Measurements from ENCODE around the gene MPZL1. TPM values are rescaled to one million over a fixed set of nuclear protein-coding genes. Genes with fewer than 3 reads are reported as not detected.
A peak's percentile ranks its signal among the peaks of the same experiment; 100 is the strongest.

Gene MPZL1
- total and polyA plus RNA-seq, 3 experiments from 2014 or later = 8.2 to 17.9 (median 15.6) TPM

DNA sequence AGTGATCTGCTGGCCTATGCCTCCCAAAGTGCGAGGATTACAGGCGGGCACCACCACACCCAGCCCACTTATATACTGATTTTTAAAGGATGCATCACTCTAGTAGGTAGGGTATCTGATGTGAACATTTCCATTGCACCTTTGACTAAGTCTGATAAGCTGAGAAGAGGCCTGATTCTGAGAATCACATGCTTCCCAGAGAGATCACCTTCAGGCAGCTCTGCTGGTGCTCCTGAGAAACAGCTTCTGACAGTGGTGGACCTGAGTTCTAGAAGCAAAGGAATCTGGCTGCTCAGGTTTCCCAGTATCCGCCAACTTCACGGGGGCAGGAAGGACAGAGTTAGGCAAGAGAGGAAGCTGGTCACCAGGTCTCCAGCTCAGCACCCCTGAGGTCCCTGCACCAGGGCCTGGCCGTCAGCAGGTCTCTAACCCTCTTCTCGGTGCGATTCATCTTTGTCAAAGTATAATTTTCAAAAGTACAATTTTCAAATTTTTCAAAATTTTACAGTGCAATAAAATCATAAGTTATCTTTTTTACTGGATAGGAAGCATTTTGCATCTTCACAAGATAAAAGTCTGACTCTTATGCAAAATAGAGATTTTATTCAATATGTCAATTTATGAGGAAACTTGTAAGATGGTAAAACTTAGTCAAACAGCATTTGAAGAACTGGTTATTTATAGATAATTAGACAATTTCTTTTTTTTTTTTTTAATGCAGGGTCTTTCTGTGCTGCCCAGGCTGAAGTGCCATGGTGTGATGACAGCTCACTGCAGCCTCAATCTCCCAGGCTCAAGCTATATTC is 25.8 kb upstream of the MPZL1 start:
- Mint-ChIP-seq H3K4me3 (no peak overlapping the region), H3K27me3 (no peaks in the 10 kb centered on the region)

DNA sequence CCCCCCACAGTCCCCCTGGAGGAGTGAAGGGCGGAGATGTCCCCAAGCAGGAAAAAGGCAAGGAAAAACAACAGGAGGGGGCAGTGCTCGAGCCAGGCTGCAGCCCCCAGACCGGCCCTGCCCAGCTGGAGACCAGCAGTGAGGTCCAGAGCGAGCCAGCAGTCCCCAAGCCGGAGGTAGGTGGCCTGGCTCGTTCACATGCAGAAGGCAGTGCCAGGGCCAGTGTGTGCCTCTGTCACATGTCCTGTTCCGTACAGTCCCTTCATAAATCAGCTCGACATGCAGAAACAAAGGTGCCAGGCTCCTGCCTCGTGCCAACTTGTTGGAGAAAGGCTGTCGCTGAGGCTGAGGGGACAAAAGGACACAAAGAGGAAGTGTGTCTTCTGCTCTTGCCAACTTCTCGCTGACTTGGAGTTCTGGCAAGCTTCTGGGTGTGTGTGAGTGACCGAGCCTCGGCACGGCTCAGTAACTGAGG is 24.1 kb upstream of the MPZL1 start:
- Mint-ChIP-seq H3K9me3 (no peaks in the 10 kb centered on the region), H3K27ac (peak overlapping the region in 2 of 8 donors; percentile 54 to 64), H3K27me3 (no peaks in the 10 kb centered on the region), H3K36me3 (peaks cover 12 to 93% (median 37%) of the 10 kb centered on the region in 3 donors), H3K4me3 (no peak overlapping the region), H3K4me1 (peaks cover 8 to 21% (median 9%) of the 10 kb centered on the region in 3 donors)
- no peak for DNase-seq
- POLR2A ChIA-PET = no interaction called here
- Histone ChIP-seq H3K27me3 (ENCODE audit: insufficient read depth, low read length, poor library complexity, severe bottlenecking) (no peaks in the 10 kb centered on the region), H3K36me3 (ENCODE audit: insufficient read depth, low read length) (peaks cover 77% of the 10 kb centered on the region), H3K27ac (ENCODE audit: low read depth, low read length) (no peak overlapping the region), H3K4me1 (ENCODE audit: insufficient read depth, low read length) (no peaks in the 10 kb centered on the region), H3K4me3 (ENCODE audit: low read length) (no peak overlapping the region), H3K9me3 (ENCODE audit: low read length) (no peaks in the 10 kb centered on the region)
- CTCF ChIA-PET = interaction anchor here (1.8 to 3.6 kb wide), 3 partner anchors 10 to 97 kb away, joined by 5 to 11 read pairs (median 10); no protein-coding TSS in a partner anchor

More for the DNA sequence above, 25.8 kb upstream of the MPZL1 start:
- no peak for DNase-seq
- H3K9me3 ChIP-seq (ENCODE audit: low read length) = no peaks in the 10 kb centered on the region
- H3K4me3 ChIP-seq (ENCODE audit: low read length) = no peak overlapping the region
- CTCF ChIA-PET = interaction anchor here (1.0 to 1.3 kb wide), 2 partner anchors 9 to 386 kb away, joined by 3 read pairs; no protein-coding TSS in a partner anchor
- POLR2A ChIA-PET = no interaction called here
- H3K4me1 ChIP-seq (ENCODE audit: insufficient read depth, low read length) = no peaks in the 10 kb centered on the region
- H3K27ac ChIP-seq (ENCODE audit: low read depth, low read length) = no peak overlapping the region
- no peaks in the 10 kb centered on the region for H3K27me3 ChIP-seq (ENCODE audit: insufficient read depth, low read length, poor library complexity, severe bottlenecking)
- Mint-ChIP-seq H3K4me1 (peaks cover 9 to 17% (median 11%) of the 10 kb centered on the region in 3 donors), H3K9me3 (no peaks in the 10 kb centered on the region), H3K36me3 (peaks cover 12 to 96% (median 44%) of the 10 kb centered on the region in 3 donors), H3K27ac (peak overlapping the region in 3 of 8 donors; percentile 26 to 83 (median 58))
- H3K36me3 ChIP-seq (ENCODE audit: insufficient read depth, low read length) = peaks cover 86% of the 10 kb centered on the region

DNA sequence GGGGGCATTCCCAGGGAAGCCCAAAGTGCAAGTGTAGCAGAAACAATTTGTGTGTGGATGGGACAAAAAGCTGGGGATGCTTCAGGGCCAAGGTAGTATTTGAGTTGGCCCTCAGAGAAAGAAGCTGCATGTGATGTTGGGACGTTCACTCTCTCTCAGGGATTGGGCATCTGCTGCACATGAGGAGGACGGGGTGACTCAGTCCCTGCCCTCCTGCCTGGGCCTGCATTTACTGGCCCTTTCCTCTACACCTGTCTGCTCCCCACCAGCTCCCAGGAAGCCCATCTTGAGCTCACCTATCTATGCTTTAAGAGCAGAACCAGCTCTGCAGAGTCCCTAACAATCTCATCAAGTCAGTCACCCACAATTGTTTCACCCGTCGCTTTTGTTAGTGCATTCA is 23.5 kb upstream of the MPZL1 start:
- no peaks in the 10 kb centered on the region for H3K9me3 Mint-ChIP-seq
- H3K27ac ChIP-seq (ENCODE audit: low read depth, low read length) = no peak overlapping the region
- peaks cover 18 to 93% (median 40%) of the 10 kb centered on the region in 3 donors for H3K36me3 Mint-ChIP-seq
- no peaks in the 10 kb centered on the region for H3K27me3 Mint-ChIP-seq
- peak overlapping the region in 2 of 8 donors; percentile 56 to 60 for H3K27ac Mint-ChIP-seq
- H3K9me3 ChIP-seq (ENCODE audit: low read length) = no peaks in the 10 kb centered on the region
- CTCF ChIA-PET = interaction anchor here (1.8 to 3.6 kb wide), 3 partner anchors 10 to 98 kb away, joined by 5 to 11 read pairs (median 10); no protein-coding TSS in a partner anchor
- H3K4me3 ChIP-seq (ENCODE audit: low read length) = no peak overlapping the region
- no peaks in the 10 kb centered on the region for H3K4me1 ChIP-seq (ENCODE audit: insufficient read depth, low read length)
- POLR2A ChIA-PET = no interaction called here
- peaks cover 13 to 27% (median 15%) of the 10 kb centered on the region in 3 donors for H3K4me1 Mint-ChIP-seq
- peak overlapping the region in 1 of 7 donors; percentile 36 for H3K4me3 Mint-ChIP-seq
- DNase-seq = no peak
- H3K27me3 ChIP-seq (ENCODE audit: insufficient read depth, low read length, poor library complexity, severe bottlenecking) = no peaks in the 10 kb centered on the region
- peaks cover 76% of the 10 kb centered on the region for H3K36me3 ChIP-seq (ENCODE audit: insufficient read depth, low read length)

DNA sequence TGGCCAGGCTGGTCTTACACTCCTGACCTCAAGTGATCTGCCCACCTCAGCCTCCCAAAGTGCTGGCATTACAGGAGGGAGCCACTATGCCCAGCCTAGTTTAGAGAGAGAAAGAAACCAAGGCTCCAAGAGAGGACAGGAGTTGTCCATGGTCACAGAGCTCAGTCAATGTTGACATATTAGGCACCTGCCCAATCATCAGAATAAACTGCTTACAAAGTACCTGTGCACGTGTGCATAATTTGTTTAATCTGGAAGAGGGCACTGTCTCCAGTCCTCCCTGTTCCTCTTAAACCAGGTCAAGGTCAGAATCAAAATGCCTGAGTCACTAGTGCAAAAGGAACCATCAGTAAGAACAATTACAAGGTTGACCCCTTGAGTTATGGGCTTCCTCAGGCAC is 20.3 kb upstream of the MPZL1 start:
- no peaks in the 10 kb centered on the region for H3K4me1 ChIP-seq (ENCODE audit: insufficient read depth, low read length)
- Mint-ChIP-seq H3K9me3 (no peaks in the 10 kb centered on the region), H3K4me3 (no peak overlapping the region), H3K27me3 (no peaks in the 10 kb centered on the region), H3K27ac (peak overlapping the region in 5 of 8 donors; percentile 47 to 67 (median 52)), H3K4me1 (peaks cover 19 to 36% (median 28%) of the 10 kb centered on the region in 3 donors), H3K36me3 (peaks cover 23 to 94% (median 33%) of the 10 kb centered on the region in 3 donors)
- H3K27ac ChIP-seq (ENCODE audit: low read depth, low read length) = no peak overlapping the region
- no peaks in the 10 kb centered on the region for H3K27me3 ChIP-seq (ENCODE audit: insufficient read depth, low read length, poor library complexity, severe bottlenecking)
- no peaks in the 10 kb centered on the region for H3K9me3 ChIP-seq (ENCODE audit: low read length)
- DNase-seq = no peak
- ChIA-PET CTCF (interaction anchor here (1.0 to 3.6 kb wide), 4 partner anchors 14 to 101 kb away, joined by 3 to 10 read pairs (median 4); no protein-coding TSS in a partner anchor), POLR2A (no interaction called here)
- H3K36me3 ChIP-seq (ENCODE audit: insufficient read depth, low read length) = peaks cover 67% of the 10 kb centered on the region
- no peak overlapping the region for H3K4me3 ChIP-seq (ENCODE audit: low read length)

DNA sequence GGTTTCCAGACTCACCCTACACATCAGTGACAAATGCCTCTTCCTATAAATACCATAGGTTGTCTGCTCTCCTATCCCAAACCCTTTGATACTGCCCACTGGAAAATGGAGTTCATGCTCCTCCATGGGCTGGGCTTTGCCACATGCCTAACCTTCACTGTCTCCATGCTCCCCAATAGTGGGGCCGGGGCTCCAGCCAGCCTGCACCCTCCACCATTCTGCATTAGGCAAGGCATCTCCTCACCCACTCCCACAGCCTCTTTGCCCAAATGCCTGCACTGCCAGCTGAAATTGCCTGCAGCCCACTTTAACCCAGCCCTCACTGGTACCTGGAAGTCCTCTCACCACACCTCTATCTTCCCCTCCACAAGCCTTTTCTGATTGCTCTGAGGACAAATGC is 18.2 kb upstream of the MPZL1 start:
- peaks cover 18 to 84% (median 25%) of the 10 kb centered on the region in 3 donors for H3K36me3 Mint-ChIP-seq
- H3K4me1 Mint-ChIP-seq = peaks cover 22 to 40% (median 30%) of the 10 kb centered on the region in 3 donors
- H3K36me3 ChIP-seq (ENCODE audit: insufficient read depth, low read length) = peaks cover 46% of the 10 kb centered on the region

DNA sequence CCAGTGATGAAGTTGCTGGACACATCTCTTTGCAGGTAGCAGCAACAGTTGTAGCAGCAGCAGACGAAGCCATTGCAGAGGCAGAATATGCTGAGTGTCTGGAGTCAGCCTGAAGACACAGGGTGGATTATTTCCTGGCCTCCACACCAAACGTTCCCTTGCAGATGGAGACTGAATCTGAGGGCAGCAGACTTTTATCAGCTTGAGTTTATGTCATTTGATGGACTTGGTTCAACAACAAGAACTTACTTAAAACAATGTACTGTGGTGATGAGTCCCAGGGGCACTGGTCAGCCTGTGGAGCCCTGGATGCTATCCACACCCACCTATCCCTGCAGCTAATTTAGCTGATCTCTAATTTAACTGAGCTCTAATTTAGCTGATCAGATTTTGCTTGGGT is 17.1 kb upstream of the MPZL1 start:
- Histone ChIP-seq H3K9me3 (ENCODE audit: low read length) (no peaks in the 10 kb centered on the region), H3K4me1 (ENCODE audit: insufficient read depth, low read length) (no peaks in the 10 kb centered on the region), H3K36me3 (ENCODE audit: insufficient read depth, low read length) (peaks cover 38% of the 10 kb centered on the region), H3K4me3 (ENCODE audit: low read length) (no peak overlapping the region), H3K27me3 (ENCODE audit: insufficient read depth, low read length, poor library complexity, severe bottlenecking) (no peaks in the 10 kb centered on the region), H3K27ac (ENCODE audit: low read depth, low read length) (no peak overlapping the region)
- ChIA-PET POLR2A (interaction anchor here (2.7 kb wide), 1 partner anchor 10 kb away, joined by 10 read pairs; no protein-coding TSS in a partner anchor), CTCF (interaction anchor here (0.9 to 3.0 kb wide), 3 partner anchors 11 to 105 kb away, joined by 3 to 14 read pairs (median 6); no protein-coding TSS in a partner anchor)
- DNase-seq = no peak
- H3K4me3 Mint-ChIP-seq = no peak overlapping the region
- H3K27ac Mint-ChIP-seq = peak overlapping the region in 4 of 8 donors; percentile 9 to 77 (median 40)
- peaks cover 11 to 75% (median 20%) of the 10 kb centered on the region in 3 donors for H3K36me3 Mint-ChIP-seq
- no peaks in the 10 kb centered on the region for H3K9me3 Mint-ChIP-seq
- peaks cover 23 to 40% (median 30%) of the 10 kb centered on the region in 3 donors for H3K4me1 Mint-ChIP-seq
- H3K27me3 Mint-ChIP-seq = no peaks in the 10 kb centered on the region

More for the DNA sequence above, 18.2 kb upstream of the MPZL1 start:
- no peaks in the 10 kb centered on the region for H3K4me1 ChIP-seq (ENCODE audit: insufficient read depth, low read length)
- Mint-ChIP-seq H3K27me3 (no peaks in the 10 kb centered on the region), H3K27ac (peak overlapping the region in 7 of 8 donors; percentile 22 to 82 (median 57)), H3K4me3 (no peak overlapping the region), H3K9me3 (no peaks in the 10 kb centered on the region)
- no peak overlapping the region for H3K27ac ChIP-seq (ENCODE audit: low read depth, low read length)
- no peak for DNase-seq
- ChIA-PET CTCF (interaction anchor here (1.2 to 3.0 kb wide), 2 partner anchors 16 to 54 kb away, joined by 3 to 14 read pairs; no protein-coding TSS in a partner anchor), POLR2A (interaction anchor here (2.7 kb wide), 1 partner anchor 11 kb away, joined by 10 read pairs; no protein-coding TSS in a partner anchor)
- H3K4me3 ChIP-seq (ENCODE audit: low read length) = no peak overlapping the region
- no peaks in the 10 kb centered on the region for H3K9me3 ChIP-seq (ENCODE audit: low read length)
- no peaks in the 10 kb centered on the region for H3K27me3 ChIP-seq (ENCODE audit: insufficient read depth, low read length, poor library complexity, severe bottlenecking)

DNA sequence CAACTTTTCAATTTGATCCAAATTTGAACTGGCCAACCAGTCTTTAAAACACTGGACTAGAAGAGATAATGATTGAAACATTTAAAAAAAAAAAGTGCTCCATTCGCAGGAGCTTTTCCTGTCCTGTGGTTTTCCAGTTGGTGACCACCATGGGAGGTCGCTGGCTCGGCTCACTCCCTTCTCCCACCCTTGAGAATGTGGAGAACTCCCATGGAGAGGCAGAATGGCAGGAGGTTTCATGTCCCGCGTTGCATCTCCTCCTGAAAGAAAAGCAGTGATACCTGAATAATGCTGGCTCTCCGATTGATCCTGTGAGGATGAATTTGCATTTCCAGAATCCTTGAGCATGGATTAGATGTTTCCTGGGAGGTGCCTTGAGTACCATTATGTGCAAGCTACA is 16.5 kb upstream of the MPZL1 start:
- Histone ChIP-seq H3K36me3 (ENCODE audit: insufficient read depth, low read length) (peaks cover 37% of the 10 kb centered on the region), H3K9me3 (ENCODE audit: low read length) (no peaks in the 10 kb centered on the region), H3K4me3 (ENCODE audit: low read length) (no peak overlapping the region), H3K27me3 (ENCODE audit: insufficient read depth, low read length, poor library complexity, severe bottlenecking) (no peaks in the 10 kb centered on the region), H3K27ac (ENCODE audit: low read depth, low read length) (no peak overlapping the region), H3K4me1 (ENCODE audit: insufficient read depth, low read length) (no peaks in the 10 kb centered on the region)
- no peak overlapping the region for H3K4me3 Mint-ChIP-seq
- H3K27ac Mint-ChIP-seq = peak overlapping the region in 3 of 8 donors; percentile 8 to 56 (median 17)
- ChIA-PET CTCF (interaction anchor here (1.7 kb wide), 1 partner anchor 11 kb away, joined by 6 read pairs; no protein-coding TSS in a partner anchor), POLR2A (interaction anchor here (2.7 kb wide), 1 partner anchor 9 kb away, joined by 10 read pairs; no protein-coding TSS in a partner anchor)
- no peak for DNase-seq
- no peaks in the 10 kb centered on the region for H3K9me3 Mint-ChIP-seq
- no peaks in the 10 kb centered on the region for H3K27me3 Mint-ChIP-seq
- H3K4me1 Mint-ChIP-seq = peaks cover 20 to 37% (median 28%) of the 10 kb centered on the region in 3 donors
- H3K36me3 Mint-ChIP-seq = peaks cover 11 to 69% (median 16%) of the 10 kb centered on the region in 3 donors

All from CD8-positive, alpha-beta memory T cell (primary cell).